AG09309 (cell line): ENCODE data around the gene IKZF1.

Experiments
- DNase-seq: peaks from one replicate; pipeline ENCODE4 v3.0.0-alpha.2; 2010; ENCODE audit warnings: low read depth
- H3K4me3 ChIP-seq: 2 replicates; pipeline ENCODE4 v1.5.1; 2011; ENCODE audit warnings: mild to moderate bottlenecking, low read depth, low read length, moderate library complexity; ENCODE audit not compliant: control insufficient read depth
- CTCF ChIP-seq: IDR thresholded peaks from 2 replicates; pipeline ENCODE4 v1.5.1; 2011; ENCODE audit warnings: mild to moderate bottlenecking, low read depth, low read length, inconsistent platforms; ENCODE audit not compliant: insufficient read depth, control insufficient read depth; ENCODE audit errors: missing control alignments

IKZF1 gene

DNA sequence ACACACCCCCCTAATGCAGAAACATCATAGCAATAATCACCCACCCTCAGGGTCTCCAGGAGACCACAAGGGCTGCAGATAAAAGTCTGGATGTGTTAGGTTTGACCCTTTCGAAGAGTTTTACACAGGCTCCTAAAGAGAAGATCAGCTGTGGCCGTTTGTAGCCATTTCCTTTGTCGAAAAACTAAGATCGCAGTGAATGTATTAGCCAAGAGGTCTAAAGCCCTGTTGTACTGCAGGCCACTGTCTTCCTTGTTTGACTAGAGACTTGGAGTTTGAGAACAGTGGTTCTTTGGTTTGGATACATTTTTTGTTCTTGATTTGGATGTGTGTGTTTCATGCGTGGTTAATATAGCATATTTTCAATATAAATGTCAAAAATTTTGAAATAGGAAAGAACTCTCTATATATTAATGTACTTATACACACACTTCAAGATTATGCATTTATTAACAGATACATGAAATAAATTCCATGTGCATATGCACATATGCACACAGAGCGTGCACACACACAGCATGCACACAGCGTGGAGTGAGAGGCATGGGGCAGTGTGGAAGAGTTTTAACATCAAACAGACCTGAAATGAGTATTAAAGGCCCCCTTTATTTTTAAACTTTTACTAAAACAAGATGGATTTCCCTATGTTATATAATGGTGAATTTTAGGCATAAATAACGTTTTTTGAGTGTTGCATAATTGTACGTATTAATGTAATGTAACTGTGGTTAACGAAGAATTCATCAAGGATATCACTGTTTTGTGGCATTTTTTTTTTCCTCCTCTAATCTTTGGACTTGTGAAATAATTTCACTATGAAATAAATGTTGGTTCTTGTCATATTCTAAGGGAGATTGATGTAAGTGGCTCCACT lies 2.2 kb downstream of the IKZF1 start:
- no peak overlapping the region for H3K4me3 ChIP-seq
- no peak for DNase-seq
- no peak for TF ChIP-seq CTCF

- no peak overlapping the region for H3K4me3 ChIP-seq
- TF ChIP-seq CTCF = no peak
- DNase-seq = no peak
Measured at GRCh38 chr7:50307368-50308032, 3.0 kb downstream of the IKZF1 start.

- no peak for TF ChIP-seq CTCF
- DNase-seq = no peak
- H3K4me3 ChIP-seq = no peak overlapping the region
Measured at GRCh38 chr7:50308203-50308531, 3.7 kb downstream of the IKZF1 start.

DNA sequence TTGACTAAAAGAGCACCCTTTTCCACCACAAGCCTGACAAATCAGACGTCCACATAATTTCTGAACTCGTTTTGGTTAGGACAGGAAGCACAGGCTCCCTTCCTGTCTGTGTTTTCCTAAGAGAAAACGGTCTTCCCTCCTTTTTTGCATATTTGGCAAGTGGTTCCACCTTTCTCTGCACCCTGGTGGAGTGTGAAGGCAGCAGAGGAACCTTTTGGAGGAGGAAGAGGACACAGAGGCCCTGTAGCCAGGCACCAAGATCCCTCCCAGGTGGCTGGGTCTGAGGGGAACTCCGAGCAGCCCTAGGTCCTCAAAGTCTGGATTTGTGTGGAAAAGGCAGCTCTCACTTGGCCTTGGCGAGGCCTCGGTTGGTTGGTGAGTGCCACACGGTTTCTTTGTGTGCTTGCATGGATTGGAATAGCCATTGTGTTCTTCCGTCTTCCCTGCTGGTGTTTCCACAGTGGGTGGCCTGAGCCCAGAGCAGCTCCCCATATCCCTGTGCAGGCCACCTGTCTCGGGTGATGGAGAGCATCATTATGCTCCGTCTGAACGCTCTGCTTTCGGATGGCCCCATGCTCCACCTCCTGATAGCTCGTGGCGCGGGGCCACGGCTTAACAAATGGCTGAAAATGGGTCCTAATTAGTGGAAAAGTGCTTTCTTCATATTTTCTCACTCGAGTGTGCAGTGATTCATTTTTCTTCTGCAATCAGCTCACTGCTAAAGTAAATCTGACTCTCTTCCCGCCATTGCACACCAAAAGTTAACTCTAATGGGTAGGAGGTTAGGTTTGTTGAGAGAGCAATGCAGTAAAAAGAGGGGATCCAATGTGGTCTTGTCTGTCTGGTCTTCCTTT lies 4.2 kb downstream of the IKZF1 start:
- H3K4me3 ChIP-seq = no peak overlapping the region
- no peak for TF ChIP-seq CTCF
- no peak for DNase-seq

- no peak overlapping the region for H3K4me3 ChIP-seq
- no peak for TF ChIP-seq CTCF
- no peak for DNase-seq
Measured at GRCh38 chr7:50309721-50310120, 5.2 kb downstream of the IKZF1 start.

DNA sequence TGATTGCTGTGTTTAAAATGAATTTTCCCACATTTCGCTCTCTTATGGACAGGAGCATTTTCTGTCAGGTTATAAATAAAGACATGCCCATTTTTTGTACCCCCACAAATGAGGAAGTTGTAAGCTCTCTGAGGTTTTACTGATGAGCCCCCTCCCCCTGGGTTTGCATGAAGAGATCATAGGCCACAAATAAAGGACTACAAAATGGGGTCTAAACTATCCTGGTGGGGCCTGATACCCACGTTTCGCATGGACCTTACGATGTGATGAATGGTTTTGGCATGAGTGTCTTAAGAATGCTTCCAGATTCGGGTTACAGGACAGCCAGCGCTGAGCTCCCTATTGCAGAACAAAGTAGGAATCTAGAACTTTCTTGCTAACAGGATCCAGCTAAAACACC lies 5.8 kb downstream of the IKZF1 start:
- TF ChIP-seq CTCF = no peak
- H3K4me3 ChIP-seq = no peak overlapping the region
- DNase-seq = no peak
